Uterus (tissue), 4 donors: ENCODE results near the gene PTPN23. TPM values are rescaled to one million over a fixed set of nuclear protein-coding genes. Genes with fewer than 3 reads are reported as not detected.

ENCODE experiments used
- DNase-seq, 2 donors: peaks; one replicate each; pipeline ENCODE4 v3.0.0-alpha.2; 2019 to 2020
- H3K27ac ChIP-seq, 2 donors: fragments of 200-600 bp; sonication (generic); 1 replicate in 1 of 2; 2 replicates in 1 of 2; pipeline ENCODE4 v1.5.1; 2016 to 2018
- H3K27me3 ChIP-seq, 2 donors: fragments of 200-600 bp; sonication (generic); one replicate each; pipeline ENCODE4 v1.5.1; 2018 to 2019; ENCODE audit warnings: control low read depth in 1 of 2
- H3K36me3 ChIP-seq, 2 donors: fragments of 200-600 bp; sonication (generic); one replicate each; pipeline ENCODE4 v1.5.1; 2019; ENCODE audit warnings: control low read depth in 1 of 2
- H3K4me1 ChIP-seq, 2 donors: fragments of 200-600 bp; sonication (generic); one replicate each; pipeline ENCODE4 v1.5.1; 2018 to 2019; ENCODE audit warnings: control low read depth in 1 of 2
- H3K4me3 ChIP-seq, 2 donors: fragments of 200-600 bp; sonication (generic); 1 replicate in 1 of 2; 2 replicates in 1 of 2; pipeline ENCODE4 v1.5.1; 2018 to 2019; ENCODE audit warnings: mild to moderate bottlenecking in 1 of 2
- H3K9me3 ChIP-seq, 2 donors: fragments of 200-600 bp; sonication (generic); one replicate each; pipeline ENCODE4 v1.5.1; 2019; ENCODE audit warnings: control low read depth in 1 of 2
- POLR2A ChIP-seq, 2 donors: fragments of 450-650 bp; IDR thresholded peaks; one replicate each; pipeline ENCODE4 v1.6.1; 2016; ENCODE audit warnings: antibody characterized with exemption in 2 of 2, mild to moderate bottlenecking in 1 of 2, moderate library complexity in 1 of 2
- intact Hi-C: fragments of 100-400 bp; cut with DNase I; formaldehyde crosslinking; loops from one replicate; pipeline ENCODE4 v1.15.1; 2023; ENCODE audit warnings: low total_unique reads
- total RNA-seq, 4 donors: library from RNA; depleted of rRNA in 3 of 4; stranded (reverse); fragments of >200 nt in 3 of 4; gene quantifications; one replicate each; pipeline versions ENCODE4 v1.1.0 to v1.2.4, GENCODE V29; 2014 to 2023
- TF ChIP-seq, protein P1 (sequence below), 4 experiments: fragments of 200-600 bp in 2 of 4; fragments of 450-650 bp in 2 of 4; sonication (generic) in 2 of 4; IDR thresholded peaks; one replicate each; pipeline ENCODE4 v1.5.1; 2016 to 2019; ENCODE audit warnings: antibody characterized with exemption in 4 of 4, mild to moderate bottlenecking in 2 of 4, moderate library complexity in 1 of 4
- donor health status: DM: yes; HTN: yes; CAD: no.

The PTPN23 gene
- total RNA-seq, 4 donors from 2014 or later, result 5.1 to 51.6 (median 16.2) TPM

DNA sequence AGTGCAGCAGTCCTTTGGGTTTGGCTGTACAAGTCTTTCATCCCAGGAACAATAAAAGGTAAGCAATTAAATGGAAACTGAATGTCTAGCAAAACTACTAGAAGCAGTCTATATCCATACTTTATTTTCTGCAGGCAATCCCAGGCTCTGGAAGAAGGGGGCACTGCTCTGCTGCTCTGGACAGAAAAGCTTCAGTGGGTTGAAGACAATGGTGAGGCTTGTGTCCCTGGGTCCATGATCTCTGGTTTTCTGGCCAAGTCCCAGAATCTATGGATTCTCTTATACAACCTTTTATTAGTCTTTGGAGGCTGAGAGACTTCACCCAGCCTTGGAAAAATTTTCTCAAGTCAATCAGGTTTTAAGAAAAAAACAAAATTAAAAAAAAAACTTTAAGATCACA, 59.3 kb downstream of the PTPN23 start:
- no peak for DNase-seq
- H3K9me3 ChIP-seq, result no peaks in the 10 kb centered on the region
- intact Hi-C loops, result no loop called here
- TF ChIP-seq POLR2A (IDR thresholded peaks at IDR 0.05), result no peak
- TF ChIP-seq, protein P1, sequence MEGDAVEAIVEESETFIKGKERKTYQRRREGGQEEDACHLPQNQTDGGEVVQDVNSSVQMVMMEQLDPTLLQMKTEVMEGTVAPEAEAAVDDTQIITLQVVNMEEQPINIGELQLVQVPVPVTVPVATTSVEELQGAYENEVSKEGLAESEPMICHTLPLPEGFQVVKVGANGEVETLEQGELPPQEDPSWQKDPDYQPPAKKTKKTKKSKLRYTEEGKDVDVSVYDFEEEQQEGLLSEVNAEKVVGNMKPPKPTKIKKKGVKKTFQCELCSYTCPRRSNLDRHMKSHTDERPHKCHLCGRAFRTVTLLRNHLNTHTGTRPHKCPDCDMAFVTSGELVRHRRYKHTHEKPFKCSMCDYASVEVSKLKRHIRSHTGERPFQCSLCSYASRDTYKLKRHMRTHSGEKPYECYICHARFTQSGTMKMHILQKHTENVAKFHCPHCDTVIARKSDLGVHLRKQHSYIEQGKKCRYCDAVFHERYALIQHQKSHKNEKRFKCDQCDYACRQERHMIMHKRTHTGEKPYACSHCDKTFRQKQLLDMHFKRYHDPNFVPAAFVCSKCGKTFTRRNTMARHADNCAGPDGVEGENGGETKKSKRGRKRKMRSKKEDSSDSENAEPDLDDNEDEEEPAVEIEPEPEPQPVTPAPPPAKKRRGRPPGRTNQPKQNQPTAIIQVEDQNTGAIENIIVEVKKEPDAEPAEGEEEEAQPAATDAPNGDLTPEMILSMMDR (IDR thresholded peaks at IDR 0.05), result no peak
- no peaks in the 10 kb centered on the region for H3K36me3 ChIP-seq
- H3K27ac ChIP-seq, result no peak overlapping the region
- H3K4me1 ChIP-seq, result peaks cover 0 to 11% of the 10 kb centered on the region in 2 donors
- H3K4me3 ChIP-seq, result no peak overlapping the region
- no peaks in the 10 kb centered on the region for H3K27me3 ChIP-seq

DNA sequence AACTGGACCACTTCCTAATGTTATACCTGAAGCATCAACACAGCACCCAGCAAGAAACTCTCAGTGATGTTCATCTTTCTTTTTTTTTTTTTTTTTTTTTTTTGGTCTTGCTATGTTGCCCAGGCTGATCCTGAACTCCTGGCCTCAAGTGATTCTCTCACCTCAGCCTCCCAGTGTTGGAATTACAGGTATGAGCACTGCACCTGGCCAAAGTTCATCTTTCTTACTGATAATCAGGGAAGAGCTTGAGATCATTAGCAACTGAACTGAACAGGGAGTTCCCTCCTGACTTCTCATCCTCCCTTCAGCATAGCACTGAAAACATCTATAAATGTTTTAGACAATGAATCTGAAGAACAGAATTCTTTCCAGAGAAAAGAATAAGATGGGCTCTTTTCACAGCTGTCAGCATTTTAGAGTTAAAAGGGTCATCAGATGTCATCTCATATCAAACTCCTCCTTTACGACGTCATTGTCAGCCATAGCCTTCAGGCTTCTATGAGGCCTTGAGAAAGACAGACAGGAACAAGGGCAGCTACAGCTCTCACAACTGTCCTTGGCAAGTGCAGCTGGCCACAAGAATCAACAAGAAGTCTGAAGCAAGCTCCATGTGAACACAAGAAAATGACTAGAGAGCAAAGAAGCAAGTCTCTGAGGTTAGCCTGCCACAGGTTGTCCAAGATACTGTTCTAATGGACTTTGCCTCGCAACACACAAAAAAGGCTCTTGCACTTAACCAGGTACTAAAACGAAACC, 61.2 kb downstream of the PTPN23 start:
- intact Hi-C loops, result no loop called here
- H3K9me3 ChIP-seq, result no peaks in the 10 kb centered on the region
- no peak for TF ChIP-seq POLR2A (IDR thresholded peaks at IDR 0.05)
- TF ChIP-seq, protein P1 (IDR thresholded peaks at IDR 0.05), result no peak
- no peaks in the 10 kb centered on the region for H3K27me3 ChIP-seq
- H3K36me3 ChIP-seq, result no peaks in the 10 kb centered on the region
- no peak overlapping the region for H3K4me3 ChIP-seq
- DNase-seq, result no peak
- H3K4me1 ChIP-seq, result peaks cover 0 to 11% of the 10 kb centered on the region in 2 donors
- peak overlapping the region in 1 of 2 donors; percentile 73 for H3K27ac ChIP-seq

DNA sequence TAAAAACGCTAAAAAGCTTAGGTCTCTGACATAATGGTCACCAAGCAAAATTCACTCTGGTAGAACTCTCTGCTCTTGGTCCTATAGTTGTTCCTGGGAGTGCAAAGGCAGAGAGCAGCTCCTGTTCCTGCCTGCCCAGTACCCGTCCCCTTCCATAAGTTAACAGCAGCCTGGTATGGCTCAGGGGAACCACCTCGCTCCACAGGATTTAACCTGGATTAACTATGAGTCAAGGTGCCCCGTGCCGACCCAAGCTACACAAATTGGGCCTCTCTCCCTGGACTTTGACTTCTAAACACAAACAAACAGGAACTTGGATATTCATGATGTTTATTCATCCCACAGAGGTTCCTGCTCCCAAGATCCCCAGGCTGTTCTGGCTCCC, 62.8 kb downstream of the PTPN23 start:
- intact Hi-C loops, result no loop called here
- peaks cover 0 to 11% of the 10 kb centered on the region in 2 donors for H3K4me1 ChIP-seq
- no peak for DNase-seq

DNA sequence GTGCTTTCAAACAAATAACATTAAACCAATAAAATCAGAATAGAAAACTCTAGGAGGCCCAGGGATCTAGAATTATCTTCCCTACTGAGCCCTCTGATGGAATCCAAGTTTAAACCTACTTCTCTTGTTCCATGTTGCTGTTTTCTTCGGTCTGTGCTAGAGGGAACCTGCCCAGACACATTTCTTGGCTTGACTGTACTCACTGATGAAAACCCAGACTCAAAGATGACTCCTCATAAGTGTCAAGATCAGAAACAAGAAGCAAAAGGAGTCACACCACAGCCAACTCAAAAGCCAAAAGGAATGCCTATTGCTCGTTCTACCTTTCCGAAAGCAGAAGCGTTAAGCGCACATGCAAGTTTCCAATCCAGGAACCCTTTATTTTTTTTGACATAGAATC, 63.3 kb downstream of the PTPN23 start:
- no peaks in the 10 kb centered on the region for H3K9me3 ChIP-seq
- no peaks in the 10 kb centered on the region for H3K36me3 ChIP-seq
- TF ChIP-seq, protein P1 (IDR thresholded peaks at IDR 0.05), result no peak
- TF ChIP-seq POLR2A (IDR thresholded peaks at IDR 0.05), result no peak
- no peak for DNase-seq
- H3K27ac ChIP-seq, result peak overlapping the region; percentile 63 to 73
- no peaks in the 10 kb centered on the region for H3K27me3 ChIP-seq
- intact Hi-C loops, result no loop called here
- H3K4me3 ChIP-seq, result no peak overlapping the region
- H3K4me1 ChIP-seq, result peaks cover 0 to 11% of the 10 kb centered on the region in 2 donors

More for the DNA sequence above, 62.8 kb downstream of the PTPN23 start:
- TF ChIP-seq POLR2A (IDR thresholded peaks at IDR 0.05), result no peak
- TF ChIP-seq, protein P1 (IDR thresholded peaks at IDR 0.05), result no peak
- no peaks in the 10 kb centered on the region for H3K9me3 ChIP-seq
- no peaks in the 10 kb centered on the region for H3K36me3 ChIP-seq
- no peaks in the 10 kb centered on the region for H3K27me3 ChIP-seq
- no peak overlapping the region for H3K4me3 ChIP-seq
- peak overlapping the region; percentile 63 to 73 for H3K27ac ChIP-seq

DNA sequence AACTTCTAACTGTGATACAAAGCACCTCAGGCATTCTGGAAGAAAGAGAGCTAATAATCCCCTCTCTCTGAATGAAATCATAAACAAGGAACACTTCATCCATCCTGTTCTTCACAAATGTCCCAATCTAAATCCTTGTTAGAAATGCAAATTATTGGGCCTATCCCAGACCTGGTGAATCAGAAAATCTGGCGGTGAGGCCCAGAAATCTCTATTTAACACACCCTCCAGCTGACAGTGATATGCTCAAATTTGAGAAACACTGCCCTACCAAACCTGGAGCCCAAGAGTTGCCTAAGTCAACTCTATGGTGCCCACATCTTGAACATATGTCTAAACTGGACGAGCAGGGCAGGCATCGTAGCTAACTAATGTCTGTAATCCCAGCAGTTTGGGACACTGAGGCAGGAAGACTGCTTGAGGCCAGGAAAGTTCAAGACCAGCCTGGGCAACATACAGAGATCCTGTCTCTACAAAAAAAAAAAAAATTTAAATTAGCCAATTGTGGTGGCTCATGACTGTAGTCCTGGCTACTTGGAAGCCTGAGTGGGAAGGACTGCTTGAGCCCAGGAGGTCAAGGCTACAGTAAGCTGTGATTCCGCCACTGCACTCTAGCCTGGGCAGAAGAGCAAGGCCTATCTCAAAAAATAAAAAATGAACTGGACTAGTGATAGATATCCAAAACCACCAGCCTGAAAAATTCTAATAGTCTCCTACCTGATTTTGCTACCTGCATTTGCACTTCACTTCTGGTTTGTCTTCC, 71.8 kb downstream of the PTPN23 start:
- H3K9me3 ChIP-seq, result no peaks in the 10 kb centered on the region
- no peaks in the 10 kb centered on the region for H3K36me3 ChIP-seq
- no peak for DNase-seq
- no peak overlapping the region for H3K27ac ChIP-seq
- H3K4me1 ChIP-seq, result no peaks in the 10 kb centered on the region
- intact Hi-C loops, result no loop called here
- TF ChIP-seq, protein P1 (IDR thresholded peaks at IDR 0.05), result no peak
- no peak for TF ChIP-seq POLR2A (IDR thresholded peaks at IDR 0.05)
- H3K27me3 ChIP-seq, result no peaks in the 10 kb centered on the region
- H3K4me3 ChIP-seq, result no peak overlapping the region
